HCT116 (cell line): ENCODE results near the gene INKA1. TPM values are rescaled to one million over a fixed set of nuclear protein-coding genes. Genes with fewer than 3 reads are reported as not detected.

Experiments
- ATAC-seq: fragments of 200-7000 bp; cut with Tn5 transposase; 2 replicates; pipeline ENCODE4 v1.9.1; 2020; ENCODE audit warnings: mild to moderate bottlenecking, moderate library complexity
- BruUV-seq: library from RNA; stranded (reverse); fragments of 400-500 nt; replicated peaks from 2 replicates; lab custom pipeline; 2021; lab: Mats Ljungman, UMichigan
- CTCF ChIA-PET: fragments of 300-600 bp; sonication (Branson Sonifier 250); formaldehyde crosslinking; loops from one replicate; lab custom pipeline; 2021; ENCODE audit warnings: antibody characterized with exemption; lab: Charles Lee
- POLR2A ChIA-PET: fragments of 300-600, 350-600 bp; sonication (Branson Sonifier 250); formaldehyde crosslinking; loops from one replicate; lab custom pipeline; 2021; ENCODE audit warnings: antibody characterized with exemption; lab: Charles Lee
- RAD21 ChIA-PET, 2 experiments: fragments of 300-600 bp; sonication (Branson Sonifier 250); formaldehyde crosslinking; loops; one replicate each; lab custom pipeline; 2023; ENCODE audit warnings: low total read pairs in 2 of 2; ENCODE audit not compliant: uncharacterized antibody in 2 of 2, unreplicated experiment in 2 of 2, low non-redundant PET in 1 of 2; lab: Charles Lee
- DNase-seq: peaks from one replicate; pipeline ENCODE4 v3.0.0-alpha.2; 2010; ENCODE audit warnings: low read depth, low spot score
- H2AFZ ChIP-seq: fragments of 200-600 bp; shearing (Covaris generic), sonication (generic); 2 replicates; pipeline ENCODE4 v1.6.1; 2017; ENCODE audit warnings: low read depth, mixed run types, mixed read lengths, antibody characterized with exemption, low read length; ENCODE audit not compliant: poor library complexity, severe bottlenecking
- H3K27ac ChIP-seq: 2 replicates; pipeline ENCODE4 v1.5.1; 2012; ENCODE audit warnings: low read depth, low read length
- H3K27me3 ChIP-seq: fragments of 200-600 bp; sonication (generic); 2 replicates; pipeline ENCODE4 v1.6.1; 2016; ENCODE audit warnings: mixed run types, low read length, mixed read lengths; ENCODE audit not compliant: insufficient read depth
- H3K36me3 ChIP-seq, 2 experiments: fragments of 200-500 bp in 1 of 2; fragments of 200-600 bp in 1 of 2; sonication (Bioruptor generic) in 1 of 2; sonication (generic) in 1 of 2; 2 replicates each; pipeline versions ENCODE4 v1.5.1 to v1.6.1; 2014 to 2016; ENCODE audit warnings: low read length in 2 of 2, inconsistent platforms in 1 of 2, mixed read lengths in 1 of 2, mixed run types in 1 of 2; ENCODE audit not compliant: insufficient read depth in 2 of 2, control insufficient read depth in 1 of 2
- H3K4me1 ChIP-seq, 2 experiments: fragments of 200-600 bp in 1 of 2; sonication (generic) in 1 of 2; 2 replicates each; pipeline versions ENCODE4 v1.5.1 to v1.6.1; 2012 to 2017; ENCODE audit warnings: low read length in 2 of 2, inconsistent platforms in 1 of 2, mild to moderate bottlenecking in 1 of 2, mixed read lengths in 1 of 2, mixed run types in 1 of 2, moderate library complexity in 1 of 2; ENCODE audit not compliant: insufficient read depth in 2 of 2, control insufficient read depth in 1 of 2
- H3K4me2 ChIP-seq: fragments of 200-600 bp; sonication (generic); 2 replicates; pipeline ENCODE4 v1.6.1; 2017; ENCODE audit warnings: mixed run types, low read length, mixed read lengths
- H3K4me3 ChIP-seq, 2 experiments: fragments of 200-600 bp in 1 of 2; sonication (generic) in 1 of 2; replicated peaks in 1 of 2; 2 replicates each; pipeline ENCODE4 v1.5.1; 2011 to 2016; ENCODE audit warnings: low read length in 2 of 2, control low read depth in 1 of 2, low read depth in 1 of 2, mild to moderate bottlenecking in 1 of 2, mixed read lengths in 1 of 2, mixed run types in 1 of 2
- H3K79me2 ChIP-seq: fragments of 200-600 bp; sonication (generic); 2 replicates; pipeline ENCODE4 v1.6.1; 2017; ENCODE audit warnings: mild to moderate bottlenecking, mixed run types, low read length, moderate library complexity, mixed read lengths; ENCODE audit not compliant: insufficient read depth
- H3K9ac ChIP-seq: fragments of 200-600 bp; sonication (generic); 2 replicates; pipeline ENCODE4 v1.6.1; 2016; ENCODE audit warnings: low read length, mixed read lengths
- H3K9me2 ChIP-seq: fragments of 200-600 bp; sonication (generic), shearing (Covaris generic); 2 replicates; pipeline ENCODE4 v1.6.1; 2017; ENCODE audit warnings: mixed run types, mild to moderate bottlenecking, moderate library complexity; ENCODE audit not compliant: insufficient read depth
- H3K9me3 ChIP-seq, 2 experiments: fragments of 200-500 bp in 1 of 2; fragments of 200-600 bp in 1 of 2; sonication (Bioruptor generic) in 1 of 2; sonication (generic) in 1 of 2; 2 replicates each; pipeline ENCODE4 v1.6.1; 2014 to 2017; ENCODE audit warnings: low read length in 2 of 2, mixed read lengths in 2 of 2, inconsistent platforms in 1 of 2, low read depth in 1 of 2, mild to moderate bottlenecking in 1 of 2, mixed run types in 1 of 2, moderate library complexity in 1 of 2; ENCODE audit not compliant: control insufficient read depth in 1 of 2, insufficient read depth in 1 of 2
- H4K20me1 ChIP-seq: fragments of 200-600 bp; sonication (generic), shearing (Covaris generic); 2 replicates; pipeline ENCODE4 v1.6.1; 2017; ENCODE audit warnings: mixed run types, mild to moderate bottlenecking, moderate library complexity; ENCODE audit not compliant: insufficient read depth
- EGR1 ChIP-seq: IDR thresholded peaks from 2 replicates; pipeline ENCODE4 v1.6.1; 2012; ENCODE audit warnings: low read depth
- ELF1 ChIP-seq: IDR thresholded peaks from 2 replicates; pipeline ENCODE4 v1.6.1; 2012; ENCODE audit warnings: low read depth, borderline replicate concordance
- FOSL1 ChIP-seq: IDR thresholded peaks from 2 replicates; pipeline ENCODE4 v1.6.1; 2012; ENCODE audit warnings: low read depth
- MAX ChIP-seq: IDR thresholded peaks from 2 replicates; pipeline ENCODE4 v1.6.1; 2012
- POLR2A ChIP-seq: IDR thresholded peaks from 2 replicates; pipeline ENCODE4 v1.7.0; 2011; ENCODE audit warnings: borderline replicate concordance; ENCODE audit not compliant: insufficient read depth, insufficient read length; ENCODE audit errors: extremely low read depth
- RAD21 ChIP-seq: IDR thresholded peaks from 2 replicates; pipeline ENCODE4 v1.6.1; 2012; ENCODE audit warnings: low read depth, mild to moderate bottlenecking
- SIN3A ChIP-seq: IDR thresholded peaks from 2 replicates; pipeline ENCODE4 v1.6.1; 2012; ENCODE audit warnings: low read depth
- SRF ChIP-seq: IDR thresholded peaks from 2 replicates; pipeline ENCODE4 v1.6.1; 2012; ENCODE audit warnings: low read depth
- ZBTB33 ChIP-seq: IDR thresholded peaks from 2 replicates; pipeline ENCODE4 v1.6.1; 2011; ENCODE audit warnings: mild to moderate bottlenecking, low read length, moderate library complexity; ENCODE audit not compliant: insufficient replicate concordance; ENCODE audit errors: extremely low read depth
- ZNF274 ChIP-seq: fragments of 200-500 bp; sonication (Bioruptor generic); IDR thresholded peaks from 2 replicates; pipeline ENCODE4 v1.6.1; 2014; ENCODE audit warnings: mild to moderate bottlenecking, low read depth, low read length, inconsistent platforms
- intact Hi-C: fragments of 100-400 bp; cut with micrococcal nuclease; formaldehyde crosslinking; loops from 2 replicates; pipeline ENCODE4 v1.10.0; 2022
- total RNA-seq: library from RNA; stranded (reverse); gene quantifications from one replicate; pipeline ENCODE4 v1.2.1, GENCODE V29; 2021; ENCODE audit not compliant: unreplicated experiment

Gene INKA1
- total RNA-seq, 1 experiment from 2014 or later = 1.6 TPM

- H3K9ac ChIP-seq = no peak overlapping the region
- no TSS peak for BruUV-seq
- intact Hi-C loops = no loop called here
- H2AFZ ChIP-seq = no peak overlapping the region
- TF ChIP-seq ZBTB33 (no peak), ELF1 (no peak), MAX (no peak), EGR1 (no peak), FOSL1 (no peak), SIN3A (no peak), SRF (no peak), POLR2A (no peak), ZNF274 (no peak), RAD21 (no peak)
- ChIA-PET RAD21 (no interaction called here), POLR2A (no interaction called here), CTCF (no interaction called here)
- H4K20me1 ChIP-seq = no peaks in the 10 kb centered on the region
- no peaks in the 10 kb centered on the region for H3K27me3 ChIP-seq
- no peaks in the 10 kb centered on the region for H3K9me3 ChIP-seq
- H3K9me2 ChIP-seq = no peaks in the 10 kb centered on the region
- ATAC-seq (no peak), DNase-seq (no peak)
- H3K4me1 ChIP-seq = peaks cover 0 to 1% of the 10 kb centered on the region in 2 experiments; a peak in 1 of 4 replicates
- H3K36me3 ChIP-seq = no peaks in the 10 kb centered on the region
- no peak overlapping the region for H3K27ac ChIP-seq
- H3K4me2 ChIP-seq = no peak overlapping the region
- no peaks in the 10 kb centered on the region for H3K79me2 ChIP-seq
- H3K4me3 ChIP-seq = no peak overlapping the region
Measured at GRCh38 chr3:49793486-49794085, 9.5 kb upstream of the INKA1 start.
